ENCODE measurements around the gene PUM1. TPM values are rescaled to one million over a fixed set of nuclear protein-coding genes. Genes with fewer than 3 reads are reported as not detected.
A peak's percentile ranks its signal among the peaks of the same experiment; 100 is the strongest.
"Not testable (repeated sequence)": the region's sequence is repeated elsewhere in the genome, so short reads cannot be mapped to it uniquely, and the experiment has no call there.

Gene PUM1
- total RNA-seq, 1 donor from 2014 or later = 57.8 TPM

GRCh38 chr1:30998171-30998570 lies 67.3 kb downstream of the PUM1 start:
- no peak for DNase-seq (ENCODE audit: low spot score)

GRCh38 chr1:30997463-30998057 lies 68.0 kb downstream of the PUM1 start:
- no peak for DNase-seq (ENCODE audit: low spot score)

GRCh38 chr1:30995990-30996612 lies 69.4 kb downstream of the PUM1 start:
- DNase-seq (ENCODE audit: low spot score) = no peak

GRCh38 chr1:30991862-30992606 lies 73.5 kb downstream of the PUM1 start:
- peak; percentile 76 for DNase-seq (ENCODE audit: low spot score)

- peak; percentile 57 for DNase-seq (ENCODE audit: low spot score)
These were observed 74.9 kb downstream of the PUM1 start for GRCh38 chr1:30990591-30990990.

GRCh38 chr1:30988045-30988444 lies 77.5 kb downstream of the PUM1 start:
- DNase-seq (ENCODE audit: low spot score) = no peak

- DNase-seq (ENCODE audit: low spot score) = no peak
These were observed 78.8 kb downstream of the PUM1 start for GRCh38 chr1:30986755-30987154.

- DNase-seq (ENCODE audit: low spot score) = no peak
These were observed 80.5 kb downstream of the PUM1 start for GRCh38 chr1:30984991-30985503.

- peak; percentile 52 for DNase-seq (ENCODE audit: low spot score)
These were observed 81.2 kb downstream of the PUM1 start for GRCh38 chr1:30984165-30984889.

GRCh38 chr1:30982937-30983336 lies 82.6 kb downstream of the PUM1 start:
- no peak for DNase-seq (ENCODE audit: low spot score)

- no peak for DNase-seq (ENCODE audit: low spot score)
These were observed 83.1 kb downstream of the PUM1 start for GRCh38 chr1:30982431-30982830.

GRCh38 chr1:30981172-30981571 lies 84.3 kb downstream of the PUM1 start:
- no peak for DNase-seq (ENCODE audit: low spot score)

- DNase-seq (ENCODE audit: low spot score) = no peak
These were observed 88.0 kb downstream of the PUM1 start for GRCh38 chr1:30977511-30977910.

GRCh38 chr1:30977105-30977504 lies 88.4 kb downstream of the PUM1 start:
- DNase-seq (ENCODE audit: low spot score) = no peak

- DNase-seq (ENCODE audit: low spot score) = no peak
These were observed 89.4 kb downstream of the PUM1 start for GRCh38 chr1:30976143-30976542.

- no peak for DNase-seq (ENCODE audit: low spot score)
These were observed 90.3 kb downstream of the PUM1 start for GRCh38 chr1:30975217-30975616.

GRCh38 chr1:30974536-30974935 lies 91.0 kb downstream of the PUM1 start:
- no peak for DNase-seq (ENCODE audit: low spot score)

GRCh38 chr1:30972349-30972748 lies 93.2 kb downstream of the PUM1 start:
- not testable (repeated sequence) for DNase-seq (ENCODE audit: low spot score)

- DNase-seq (ENCODE audit: low spot score) = no peak
These were observed 94.0 kb downstream of the PUM1 start for GRCh38 chr1:30971496-30971895.

- DNase-seq (ENCODE audit: low spot score) = no peak
These were observed 95.6 kb downstream of the PUM1 start for GRCh38 chr1:30969903-30970302.

- DNase-seq (ENCODE audit: low spot score) = no peak
These were observed 97.1 kb downstream of the PUM1 start for GRCh38 chr1:30968220-30968971.
